ENCODE measurements around the gene NUP214.

GRCh38 chr9:131095666-131096268 lies 29.6 kb upstream of the NUP214 start:
- no peak for TF ChIP-seq CTCF (IDR thresholded peaks at IDR 0.05)
- no peak for TF ChIP-seq POLR2A (IDR thresholded peaks at IDR 0.05)
